Measurements from ENCODE around the gene ZFYVE28.
A peak's percentile ranks its signal among the peaks of the same experiment; 100 is the strongest.

The ZFYVE28 gene

GRCh38 chr4:2428496-2429213 lies 10.2 kb upstream of the ZFYVE28 start:
- no peak for DNase-seq (ENCODE audit: low read depth in 2 of 2, low spot score in 1 of 2)

- DNase-seq (ENCODE audit: low read depth in 2 of 2, low spot score in 1 of 2), result no peak
These were observed 9.2 kb upstream of the ZFYVE28 start for GRCh38 chr4:2427383-2428334.

GRCh38 chr4:2426711-2427275 lies 8.3 kb upstream of the ZFYVE28 start:
- DNase-seq (ENCODE audit: low read depth in 2 of 2, low spot score in 1 of 2), result no peak

- no peak for DNase-seq (ENCODE audit: low read depth in 2 of 2, low spot score in 1 of 2)
These were observed 7.6 kb upstream of the ZFYVE28 start for GRCh38 chr4:2426069-2426397.

- no peak for DNase-seq (ENCODE audit: low read depth in 2 of 2, low spot score in 1 of 2)
These were observed 7.1 kb upstream of the ZFYVE28 start for GRCh38 chr4:2425386-2426068.

GRCh38 chr4:2424581-2424980 lies 6.1 kb upstream of the ZFYVE28 start:
- DNase-seq (ENCODE audit: low read depth in 2 of 2, low spot score in 1 of 2), result no peak

- no peak for DNase-seq (ENCODE audit: low read depth in 2 of 2, low spot score in 1 of 2)
These were observed 5.2 kb upstream of the ZFYVE28 start for GRCh38 chr4:2423695-2424094.

GRCh38 chr4:2423066-2423465 lies 4.6 kb upstream of the ZFYVE28 start:
- no peak for DNase-seq (ENCODE audit: low read depth in 2 of 2, low spot score in 1 of 2)

- no peak for DNase-seq (ENCODE audit: low read depth in 2 of 2, low spot score in 1 of 2)
These were observed 3.5 kb upstream of the ZFYVE28 start for GRCh38 chr4:2421928-2422327.

GRCh38 chr4:2419814-2420213 lies 1.4 kb upstream of the ZFYVE28 start:
- no peak for DNase-seq (ENCODE audit: low read depth in 2 of 2, low spot score in 1 of 2)

- DNase-seq (ENCODE audit: low read depth in 2 of 2, low spot score in 1 of 2), result peak; percentile 96
These were observed 466 bp upstream of the ZFYVE28 start, which contains the start of gene CFAP99 for GRCh38 chr4:2418650-2419571. Gene CFAP99, plus strand, starts transcription at chr4:2418955.

GRCh38 chr4:2417226-2417764 lies 1.1 kb downstream of the ZFYVE28 start:
- DNase-seq (ENCODE audit: low read depth in 2 of 2, low spot score in 1 of 2), result no peak

GRCh38 chr4:2416564-2417225 lies 1.8 kb downstream of the ZFYVE28 start:
- DNase-seq (ENCODE audit: low read depth in 2 of 2, low spot score in 1 of 2), result no peak

- DNase-seq (ENCODE audit: low read depth in 2 of 2, low spot score in 1 of 2), result no peak
These were observed 2.4 kb downstream of the ZFYVE28 start for GRCh38 chr4:2415881-2416563.

- DNase-seq (ENCODE audit: low read depth in 2 of 2, low spot score in 1 of 2), result no peak
These were observed 3.2 kb downstream of the ZFYVE28 start for GRCh38 chr4:2415213-2415612.

- DNase-seq (ENCODE audit: low read depth in 2 of 2, low spot score in 1 of 2), result no peak
These were observed 4.4 kb downstream of the ZFYVE28 start for GRCh38 chr4:2413821-2414610.

- DNase-seq (ENCODE audit: low read depth in 2 of 2, low spot score in 1 of 2), result peak; percentile 61 to 79
These were observed 5.3 kb downstream of the ZFYVE28 start for GRCh38 chr4:2412885-2413716.

Data from stimulated activated CD8-positive, alpha-beta memory T cell treated with anti-CD3 and anti-CD28 coated beads, Interleukin-4, amount 100 ng/mL, for 1 hour (primary cell).